WTC11 (cell line): ENCODE data around the gene SIRPD.

Experiments
- CTCF ChIP-seq: fragments of 200-600 bp; IDR thresholded peaks from 2 replicates; pipeline ENCODE4 v1.8.0; 2022; ENCODE audit warnings: antibody characterized with exemption
- E2F4 ChIP-seq: sonication (generic); formaldehyde crosslinking; IDR thresholded peaks from 2 replicates; pipeline ENCODE4 v1.8.1; 2022; ENCODE audit warnings: low read depth, mild to moderate bottlenecking, moderate library complexity, missing genetic modification reagents, borderline replicate concordance
- FOXK1 ChIP-seq: sonication (generic); formaldehyde crosslinking; IDR thresholded peaks from 2 replicates; pipeline ENCODE4 v1.8.0; 2022; ENCODE audit warnings: mild to moderate bottlenecking, moderate library complexity, missing genetic modification reagents
- HMGA2 ChIP-seq: fragments of 250-450 bp; sonication (Bioruptor Pico); IDR thresholded peaks from 2 replicates; pipeline ENCODE4 v1.4.0; 2021; ENCODE audit warnings: mild to moderate bottlenecking, moderate library complexity
- IRF2 ChIP-seq: sonication (generic); formaldehyde crosslinking; IDR thresholded peaks from 2 replicates; pipeline ENCODE4 v1.8.0; 2022; ENCODE audit warnings: low read depth, missing genetic modification reagents, borderline replicate concordance
- JUN ChIP-seq: sonication (generic); formaldehyde crosslinking; IDR thresholded peaks from 2 replicates; pipeline ENCODE4 v1.8.0; 2023; ENCODE audit warnings: mild to moderate bottlenecking, missing genetic modification reagents
- NFATC4 ChIP-seq: fragments of 250-450 bp; sonication (Bioruptor Pico); IDR thresholded peaks from 2 replicates; pipeline ENCODE4 v1.9.0; 2021; ENCODE audit warnings: mild to moderate bottlenecking
- NFYB ChIP-seq: sonication (generic); formaldehyde crosslinking; conservative IDR thresholded peaks from 2 replicates; pipeline ENCODE4 v1.8.0; 2022; ENCODE audit warnings: low read depth, missing genetic modification reagents
- SP1 ChIP-seq: sonication (generic); formaldehyde crosslinking; conservative IDR thresholded peaks from 2 replicates; pipeline ENCODE4 v1.8.1; 2022; ENCODE audit warnings: missing genetic modification reagents
- ZBTB21 ChIP-seq: sonication (generic); formaldehyde crosslinking; IDR thresholded peaks from 2 replicates; pipeline ENCODE4 v1.8.1; 2023; ENCODE audit warnings: mild to moderate bottlenecking, missing genetic modification reagents, borderline replicate concordance
- ZBTB43 ChIP-seq: sonication (generic); formaldehyde crosslinking; IDR thresholded peaks from 2 replicates; pipeline ENCODE4 v1.8.1; 2023; ENCODE audit warnings: mild to moderate bottlenecking, missing genetic modification reagents

- TF ChIP-seq NFYB (no peak), CTCF (no peak), JUN (no peak), E2F4 (no peak), NFATC4 (CRISPR knock-in tag) (no peak), IRF2 (CRISPR knock-in tag) (no peak), ZBTB43 (no peak), FOXK1 (CRISPR knock-in tag) (no peak), SP1 (CRISPR knock-in tag) (no peak), HMGA2 (CRISPR knock-in tag) (no peak), ZBTB21 (CRISPR knock-in tag) (no peak)
Measured at GRCh38 chr20:1567392-1568162, 10.1 kb upstream of the SIRPD start.
